RCC 7860 (cell line): ENCODE results near the gene HS6ST2.

Experiments
- DNase-seq: peaks from one replicate; pipeline ENCODE4 v3.0.0-alpha.2; 2015; ENCODE audit warnings: low spot score
- FAIRE-seq: peaks from 2 replicates; lab custom pipeline; 2012; peaks lifted over from hg19 to GRCh38; lab: Jason Lieb, UNC

Gene HS6ST2

DNA sequence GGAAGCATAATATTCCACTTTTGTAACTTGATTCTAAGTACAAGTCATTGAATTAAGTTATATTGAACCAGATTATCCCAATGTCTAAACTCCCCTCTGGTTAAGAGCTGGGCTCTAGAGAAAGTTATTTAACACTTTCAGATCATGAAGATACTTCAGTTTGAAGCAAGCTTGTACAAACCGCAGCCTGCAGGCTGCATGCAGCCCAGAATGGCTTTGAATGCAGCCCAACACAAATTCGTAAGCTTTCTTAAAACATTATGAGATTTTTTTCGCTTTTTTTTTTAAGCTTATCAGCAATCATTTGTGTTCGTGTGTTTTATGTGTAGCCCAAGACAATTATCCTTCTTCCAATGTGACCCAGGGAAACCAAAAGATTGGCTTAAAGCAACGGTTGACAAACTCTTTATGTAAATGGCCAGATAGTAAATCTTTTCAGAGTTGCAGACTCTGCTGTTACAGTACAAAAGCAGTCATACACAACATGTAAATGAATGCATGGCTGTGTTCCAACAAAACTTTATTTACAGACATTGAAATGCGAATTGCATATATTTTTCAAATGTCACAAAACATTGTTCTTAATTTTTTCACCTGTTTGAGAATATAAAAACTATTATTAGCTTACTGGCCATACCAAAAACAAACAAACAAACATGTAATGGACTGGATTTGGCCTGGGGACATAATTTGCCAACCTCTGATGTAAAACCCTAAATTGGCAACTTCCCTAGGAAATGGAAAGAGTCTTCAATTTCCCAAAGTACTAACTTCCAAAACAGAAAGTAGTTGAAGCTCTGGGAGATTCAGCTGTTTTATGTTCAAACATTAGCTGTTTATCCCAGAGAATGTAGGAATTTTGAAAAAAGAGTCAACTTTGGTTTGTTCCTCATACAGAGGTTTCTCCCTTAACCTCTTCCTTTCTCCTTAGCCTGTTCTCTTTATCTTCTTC is 268.5 kb downstream of the HS6ST2 start:
- DNase-seq (no peak), FAIRE-seq (no peak)

DNA sequence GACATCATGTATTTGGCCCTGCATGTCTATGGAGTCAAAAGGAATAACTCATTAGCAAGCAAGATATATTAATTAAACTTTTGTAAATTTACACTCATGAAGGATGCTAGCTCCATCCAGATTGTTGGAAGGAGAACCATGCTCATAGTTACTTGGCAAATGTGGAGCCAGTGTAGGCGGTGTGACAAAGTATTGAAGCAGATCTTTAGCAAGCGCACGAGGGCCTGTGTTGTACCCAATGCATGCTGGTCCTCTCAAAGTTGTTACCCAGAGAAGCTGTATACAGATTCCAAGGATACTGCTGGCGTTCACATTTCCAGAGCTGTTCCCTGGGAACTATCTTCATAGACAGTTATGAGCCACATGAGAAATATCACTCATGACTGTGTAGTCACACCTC is 273.2 kb downstream of the HS6ST2 start:
- FAIRE-seq, result no peak
- no peak for DNase-seq

DNA sequence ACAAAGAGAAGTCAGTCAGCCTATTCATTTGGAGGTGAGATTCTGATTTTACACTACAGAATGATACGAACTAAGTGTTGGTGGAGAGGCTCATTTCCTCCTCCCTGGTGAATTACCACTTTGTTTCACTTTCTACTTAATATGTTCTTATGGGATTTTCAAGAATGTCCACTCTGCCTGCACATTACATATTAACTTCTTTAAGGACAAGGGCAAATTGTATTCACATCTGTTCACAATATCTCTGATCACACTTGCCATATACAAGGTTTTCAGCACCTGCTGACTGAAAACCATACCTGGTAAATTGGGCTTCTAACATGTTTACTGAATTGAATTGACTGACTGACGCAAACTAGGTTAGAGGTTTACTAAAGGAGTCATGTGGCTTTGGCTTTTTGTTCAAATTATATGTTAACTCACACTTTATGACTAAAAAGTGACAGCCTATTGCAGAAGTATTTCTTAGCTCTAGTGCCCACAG is 281.2 kb downstream of the HS6ST2 start:
- no peak for DNase-seq
- no peak for FAIRE-seq

DNA sequence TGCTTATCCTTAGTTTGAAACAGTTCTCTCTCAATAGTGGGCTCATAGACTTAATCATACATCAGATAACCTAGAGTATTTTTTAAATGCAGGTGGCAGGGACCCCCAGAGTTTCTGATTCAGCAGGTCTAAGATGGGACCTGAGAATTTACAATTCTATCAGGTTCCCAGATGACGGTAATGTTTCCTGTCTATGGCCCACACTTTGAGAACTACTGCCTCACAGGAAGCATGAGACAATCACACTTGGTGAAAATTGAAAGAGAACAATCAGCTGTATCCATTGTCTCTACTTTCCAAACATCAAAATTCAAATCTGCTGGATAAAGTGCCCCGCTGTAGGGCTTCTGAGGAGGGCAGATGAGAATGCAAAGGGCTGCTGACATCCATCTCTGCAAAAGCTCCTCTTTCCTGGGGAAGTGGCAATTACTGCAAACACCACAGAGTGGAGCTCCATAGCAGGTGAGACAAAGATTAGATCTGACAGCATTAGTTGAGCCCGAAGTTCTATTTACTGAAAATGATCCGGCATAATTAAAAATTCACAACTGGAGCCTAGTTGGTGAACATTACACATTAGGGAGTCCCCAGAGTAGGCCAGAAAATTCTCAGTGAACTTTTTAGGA is 281.8 kb downstream of the HS6ST2 start:
- no peak for DNase-seq
- no peak for FAIRE-seq

DNA sequence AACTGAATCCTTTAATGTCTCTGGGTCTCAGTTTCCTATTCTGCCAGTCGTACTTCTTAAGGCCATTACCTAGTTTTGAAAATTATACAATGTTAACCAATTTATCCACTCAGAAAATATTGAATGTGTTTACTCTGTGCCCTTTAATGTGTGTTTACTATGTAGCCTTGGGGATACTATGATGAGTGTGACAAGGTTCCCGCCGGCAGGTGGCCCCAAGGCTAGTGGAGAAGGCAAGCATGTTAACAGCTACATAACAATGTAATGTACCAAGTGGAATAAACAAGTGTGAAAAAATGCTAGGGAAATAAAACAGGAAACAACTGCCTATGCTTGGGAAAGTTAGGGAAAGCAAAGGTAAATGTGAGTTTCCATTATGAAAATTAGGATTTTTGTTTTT is 282.3 kb downstream of the HS6ST2 start:
- FAIRE-seq, result no peak
- DNase-seq, result no peak

DNA sequence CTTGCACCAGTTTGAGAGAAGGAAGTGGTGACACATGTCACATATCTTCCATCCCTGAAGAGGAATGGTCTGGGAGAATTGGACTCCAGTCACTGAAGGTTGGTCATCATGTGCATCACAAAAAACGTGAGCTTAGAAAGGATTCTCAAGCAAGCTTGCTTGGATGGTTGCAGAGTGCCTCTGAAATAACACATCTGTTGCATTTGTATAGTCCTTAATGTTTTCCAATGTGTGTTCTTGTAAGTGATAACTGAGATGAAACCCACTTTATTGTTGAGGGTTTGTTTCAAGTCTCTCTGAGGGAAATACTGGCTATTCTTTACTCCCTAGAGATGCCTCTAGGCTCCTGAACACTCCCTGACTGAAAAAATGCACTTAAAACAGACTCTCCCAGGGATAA is 285.1 kb downstream of the HS6ST2 start:
- FAIRE-seq, result no peak
- DNase-seq, result no peak

DNA sequence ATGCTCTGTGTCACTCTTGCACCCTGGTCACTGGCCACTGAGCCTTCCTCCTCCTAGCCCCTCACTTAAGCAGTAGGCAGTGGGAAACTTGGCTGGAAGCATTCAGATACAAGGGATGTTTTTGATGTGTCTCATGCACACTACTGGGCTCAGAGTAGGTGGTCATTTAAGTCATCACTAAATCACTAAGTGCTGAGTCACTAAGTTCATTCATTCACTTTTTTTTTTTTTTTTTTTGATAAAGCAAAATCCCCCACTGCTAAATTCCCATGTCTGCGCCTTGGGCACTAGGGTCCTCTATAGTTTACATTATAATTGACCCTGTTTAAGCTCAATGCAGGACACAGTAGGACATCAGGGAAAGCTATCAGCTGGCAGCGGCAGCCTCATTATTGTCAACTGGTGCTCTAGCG is 287.2 kb downstream of the HS6ST2 start:
- FAIRE-seq (no peak), DNase-seq (no peak)

DNA sequence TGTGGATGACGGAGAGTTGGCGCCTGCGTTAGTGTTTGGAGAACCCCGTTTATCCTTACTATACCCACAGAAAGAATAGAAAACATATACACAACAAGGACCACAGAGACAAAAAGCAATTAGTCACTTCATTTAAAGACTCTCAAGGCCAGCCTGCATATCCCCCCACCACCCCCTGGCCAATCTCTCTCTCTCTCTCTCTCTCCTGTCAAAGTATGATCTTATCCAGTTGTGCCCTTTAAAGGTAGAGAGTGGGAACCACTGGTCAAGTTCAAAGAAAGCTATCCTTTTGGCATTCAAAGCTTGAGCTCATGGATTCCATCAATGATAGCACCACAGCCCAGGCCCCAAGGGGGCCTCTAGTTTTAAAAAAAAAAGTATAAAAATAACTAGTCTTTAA is 289.3 kb downstream of the HS6ST2 start:
- no peak for DNase-seq

DNA sequence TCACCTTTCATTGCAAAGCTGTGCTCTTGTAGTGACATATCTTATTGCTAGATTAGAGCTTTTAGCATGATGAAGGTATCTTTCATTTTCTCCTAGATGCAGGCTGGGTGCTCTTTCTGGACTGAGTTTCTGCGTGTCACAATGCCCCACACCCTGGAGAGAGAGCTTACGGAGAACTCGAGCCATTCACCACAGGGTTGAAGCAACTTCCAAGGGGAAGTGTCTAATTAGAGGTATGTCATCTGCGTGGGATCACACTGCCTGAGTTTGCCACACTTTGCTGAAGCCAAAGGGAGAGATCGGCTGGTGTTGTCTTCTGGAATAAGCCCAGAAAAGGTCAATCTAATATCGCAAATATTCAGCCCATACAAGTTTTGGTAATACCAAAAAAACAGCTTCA is 290.3 kb downstream of the HS6ST2 start:
- no peak for FAIRE-seq
- DNase-seq, result no peak

More for the DNA sequence above, 289.3 kb downstream of the HS6ST2 start:
- FAIRE-seq, result no peak

DNA sequence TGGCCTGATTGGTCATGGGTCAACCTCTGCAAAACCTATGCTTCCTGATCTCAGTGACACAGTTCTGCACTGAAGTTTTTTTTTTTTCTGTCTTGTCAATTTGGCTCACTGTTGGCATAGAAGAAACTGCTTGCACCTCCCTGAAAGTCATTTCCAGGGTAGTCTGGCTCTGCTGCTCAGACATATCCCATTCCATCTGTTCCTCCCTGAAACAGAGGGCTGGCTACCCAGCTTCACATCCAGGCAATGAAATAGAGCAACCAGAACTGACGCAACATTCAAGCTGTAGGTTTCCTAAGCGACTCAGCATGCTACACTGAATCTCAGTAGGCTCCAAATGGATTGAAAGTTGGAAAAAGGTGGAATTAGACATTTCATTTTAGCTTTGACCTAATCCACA is 292.8 kb downstream of the HS6ST2 start:
- FAIRE-seq, result no peak
- DNase-seq, result no peak

DNA sequence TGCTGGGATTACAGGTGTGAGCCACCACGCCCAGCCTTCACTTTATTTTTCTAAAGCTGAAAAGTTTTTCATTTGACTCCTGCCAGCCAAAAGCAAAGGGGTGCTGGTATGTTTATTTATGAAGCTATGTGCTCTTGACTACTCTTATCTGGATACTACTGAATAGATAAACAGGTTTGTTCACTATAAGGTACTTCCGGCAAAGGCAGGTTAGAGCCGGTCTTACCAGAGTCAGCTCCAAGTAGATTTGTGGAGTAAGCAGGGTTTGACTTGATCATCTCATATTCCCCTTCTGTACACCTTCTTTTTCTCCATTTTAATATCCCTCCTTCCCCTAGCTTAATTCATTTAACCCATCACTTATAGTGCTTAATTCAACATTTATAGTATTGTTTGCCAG is 294.2 kb downstream of the HS6ST2 start:
- DNase-seq (no peak), FAIRE-seq (no peak)

DNA sequence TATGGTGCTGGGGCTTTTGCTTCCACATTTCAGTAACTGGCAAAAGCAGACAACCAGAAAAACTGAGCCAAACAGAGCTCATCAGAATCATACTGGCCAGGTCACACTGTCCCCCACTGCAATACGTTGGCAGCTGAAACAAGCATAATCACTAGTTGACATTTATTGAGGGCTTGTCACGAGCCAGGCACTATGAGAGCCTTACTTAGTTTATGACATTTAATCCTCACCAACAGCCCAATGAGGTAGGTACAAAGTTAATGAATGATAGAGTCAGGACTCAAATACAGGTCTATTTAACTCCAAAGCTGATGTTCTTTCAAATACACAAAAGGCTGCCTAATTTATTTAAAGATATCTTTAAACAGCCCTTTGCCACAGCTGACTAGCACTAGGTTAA is 295.6 kb downstream of the HS6ST2 start:
- FAIRE-seq (no peak), DNase-seq (no peak)

DNA sequence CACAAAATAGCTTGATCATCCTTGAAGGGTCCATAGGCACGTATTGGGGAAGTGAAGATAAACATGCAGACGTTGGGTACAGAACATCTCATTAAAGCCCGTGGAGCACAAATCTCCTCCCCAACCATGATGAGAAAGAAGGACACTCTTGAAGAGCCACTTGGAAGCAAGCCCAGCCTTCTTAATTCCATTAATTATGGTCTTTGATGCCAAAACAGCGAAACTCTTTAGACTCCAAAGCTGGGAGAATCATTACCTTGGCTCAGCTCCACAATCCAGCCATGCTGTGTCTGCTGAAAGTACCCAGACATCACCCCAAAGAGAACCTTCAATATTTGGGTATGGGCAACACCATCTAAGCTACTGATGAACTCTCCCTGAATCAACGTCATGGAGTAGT is 300.6 kb downstream of the HS6ST2 start:
- FAIRE-seq (no peak), DNase-seq (no peak)

DNA sequence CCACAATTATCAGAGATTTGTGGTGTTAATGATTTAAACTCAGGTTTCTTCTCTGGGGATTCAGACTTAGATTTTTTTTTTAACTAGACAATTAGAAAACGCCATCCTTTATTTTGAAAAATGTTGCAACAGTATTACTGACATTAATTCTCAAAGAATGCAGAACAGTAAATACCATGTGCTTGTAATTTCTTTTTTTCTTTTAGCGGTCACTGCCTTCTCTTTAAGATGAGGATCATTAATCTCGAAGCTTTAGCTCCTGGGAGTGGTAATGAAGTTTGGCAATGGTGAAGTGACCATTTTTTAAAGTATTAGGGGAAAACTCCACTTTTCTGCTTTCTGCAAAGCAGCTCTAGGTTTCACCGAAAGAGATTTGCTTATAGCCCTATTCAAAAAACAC is 305.6 kb downstream of the HS6ST2 start:
- no peak for DNase-seq
- no peak for FAIRE-seq

DNA sequence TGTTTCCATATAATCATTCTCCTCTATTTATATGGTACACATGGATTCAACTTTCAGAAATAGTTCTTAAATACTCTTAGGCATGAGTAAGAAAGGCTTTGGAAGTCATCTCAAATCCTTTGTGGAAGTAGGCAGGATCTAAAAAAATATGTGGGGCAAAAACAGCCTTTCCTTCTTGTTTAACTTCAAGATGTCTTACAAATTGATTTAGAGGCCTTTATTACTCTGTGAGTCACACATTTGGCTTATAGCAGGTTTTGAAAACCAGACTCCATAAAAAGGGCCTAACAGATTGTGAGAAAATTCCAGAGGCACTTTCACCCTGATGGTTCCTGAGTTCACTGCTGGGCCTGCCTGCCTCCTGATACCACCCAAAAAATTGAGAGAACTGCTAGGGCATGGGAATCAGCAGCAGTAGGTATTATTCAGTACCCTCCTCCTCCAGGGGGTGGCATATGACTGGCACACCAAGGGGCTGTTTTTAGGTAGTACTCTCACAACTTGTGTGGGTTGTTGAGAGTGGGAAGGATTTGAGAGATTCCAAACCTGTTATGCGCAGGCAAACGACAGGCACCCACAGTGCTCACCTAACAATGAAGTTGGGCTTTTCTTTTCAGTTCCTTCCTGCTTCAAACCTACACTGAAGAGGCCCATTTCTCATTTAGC is 306.9 kb downstream of the HS6ST2 start:
- no peak for DNase-seq
- FAIRE-seq, result no peak

DNA sequence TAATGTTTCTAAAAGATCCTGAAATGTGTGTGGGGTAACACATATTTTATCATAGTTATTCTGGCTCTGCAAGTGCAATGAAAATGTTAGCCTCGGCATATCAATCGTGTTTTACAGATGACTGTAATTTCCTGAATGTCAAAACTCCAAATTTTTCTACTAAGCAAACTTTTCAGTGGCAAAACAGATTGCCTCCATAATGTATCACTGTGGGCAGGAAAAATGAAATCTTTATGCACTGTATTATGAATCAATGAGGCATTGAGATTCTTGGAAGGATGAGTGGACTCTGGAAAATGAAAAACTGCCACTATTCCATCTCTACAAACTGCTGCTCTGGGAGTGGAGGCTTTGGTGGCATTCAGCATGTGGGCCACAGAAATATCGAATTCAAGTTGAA is 309.5 kb downstream of the HS6ST2 start:
- FAIRE-seq (no peak), DNase-seq (no peak)

DNA sequence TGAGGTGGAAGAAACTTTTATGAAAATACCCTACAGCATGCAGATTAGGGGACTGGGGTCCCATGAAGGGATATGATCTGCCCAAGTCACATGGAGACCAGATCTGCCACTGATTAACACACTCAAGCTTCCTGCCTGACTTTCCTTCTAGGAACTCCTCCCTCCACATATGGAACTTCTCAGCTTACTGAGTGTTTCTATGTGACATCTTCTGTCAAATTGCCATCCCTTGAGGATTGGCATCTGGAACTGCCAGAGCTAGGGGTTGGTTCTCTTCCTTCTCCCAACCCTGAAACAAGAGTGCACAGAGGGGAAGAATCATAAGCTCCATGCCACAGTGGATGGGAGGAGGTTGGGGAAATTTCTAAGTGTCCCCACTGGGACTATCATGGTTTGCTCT is 319.0 kb downstream of the HS6ST2 start:
- DNase-seq (no peak), FAIRE-seq (no peak)

DNA sequence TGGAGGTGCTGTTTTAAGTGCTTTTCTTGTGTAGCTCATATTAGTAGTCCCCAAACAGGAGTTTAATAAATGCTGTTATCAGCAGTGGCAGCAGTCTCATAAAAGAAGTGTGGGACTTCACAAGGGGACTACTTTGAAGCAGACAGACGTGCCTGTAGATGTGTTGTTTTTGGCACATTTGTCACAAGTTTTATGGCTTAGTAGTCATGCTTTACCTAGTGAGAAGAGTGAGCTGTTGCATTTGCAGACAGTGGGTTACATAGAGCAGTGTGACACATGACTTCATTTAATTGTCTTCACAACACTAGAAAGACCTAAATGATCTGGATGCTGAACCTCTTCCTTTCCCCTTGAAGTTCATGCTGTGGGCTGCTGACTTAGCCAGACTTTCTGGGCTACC is 320.1 kb downstream of the HS6ST2 start:
- no peak for DNase-seq
- no peak for FAIRE-seq

DNA sequence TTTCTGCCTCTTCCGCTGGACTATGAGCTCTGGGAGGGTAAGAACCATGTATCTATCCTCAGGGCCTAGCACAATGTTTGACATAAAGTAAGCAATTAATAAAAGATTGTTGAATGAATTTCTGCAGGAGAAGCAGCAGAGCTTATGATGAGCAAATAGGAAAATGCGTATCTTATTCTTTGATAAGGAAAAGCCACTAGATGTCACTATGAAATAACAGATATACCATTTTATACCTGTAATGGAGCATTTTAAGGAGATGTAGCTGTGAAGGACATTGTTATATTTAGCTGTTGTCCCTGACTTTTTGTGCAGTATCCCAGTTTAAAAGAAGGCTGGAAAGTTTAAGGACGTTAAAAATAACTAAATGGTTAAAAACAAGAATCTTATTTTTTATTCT is 322.3 kb downstream of the HS6ST2 start:
- FAIRE-seq (no peak), DNase-seq (no peak)

DNA sequence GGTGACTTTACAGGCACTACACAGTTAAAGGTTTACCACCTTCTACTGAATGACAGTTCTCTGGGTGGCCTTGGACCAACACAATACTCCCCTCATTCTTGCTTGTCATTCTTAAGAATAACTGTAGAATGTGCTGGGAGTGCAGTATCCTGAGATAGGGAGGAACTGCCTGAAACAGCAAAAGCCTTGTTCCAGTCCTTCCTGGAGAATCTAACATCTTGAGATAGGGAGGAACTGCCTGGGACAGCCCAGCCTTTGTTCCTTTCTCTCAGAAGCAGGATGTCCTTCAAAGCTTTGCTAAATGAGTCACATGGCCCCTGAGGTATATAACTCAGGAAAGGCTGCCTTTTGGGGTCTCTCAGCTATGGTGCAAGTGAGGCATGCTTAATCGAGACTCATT is 323.9 kb downstream of the HS6ST2 start:
- FAIRE-seq (no peak), DNase-seq (no peak)

DNA sequence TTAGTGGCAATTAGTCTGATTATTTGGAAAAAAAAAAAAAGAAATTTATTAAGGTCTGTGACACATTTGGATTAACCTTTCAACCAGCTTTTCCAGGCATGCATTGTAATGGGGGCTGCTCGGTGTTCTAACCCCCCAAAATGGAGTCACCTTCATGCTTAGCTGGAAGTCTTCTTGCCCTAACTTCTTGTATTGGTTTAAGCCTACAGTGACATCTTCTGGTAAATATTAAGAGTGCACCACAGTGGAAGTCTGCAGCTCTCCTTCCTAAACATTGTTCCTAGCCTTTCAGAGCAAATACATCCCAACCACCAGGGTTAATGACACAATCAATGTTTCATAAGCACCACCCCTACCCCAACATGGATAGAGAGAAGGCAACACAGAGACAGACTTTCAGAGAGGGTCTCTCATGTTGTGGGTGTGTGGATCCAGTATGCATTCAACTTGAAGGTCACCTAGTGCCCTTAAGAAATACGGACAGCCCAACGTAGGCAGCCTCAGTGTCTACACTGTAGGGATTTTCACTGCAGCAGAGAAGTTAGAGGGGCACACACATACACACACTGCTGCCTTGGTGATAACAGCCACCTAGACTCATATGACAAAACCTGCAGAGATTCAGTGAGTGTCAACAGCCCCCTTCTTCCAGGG is 326.7 kb downstream of the HS6ST2 start:
- FAIRE-seq (no peak), DNase-seq (no peak)
